GM23338 (cell line): ENCODE data around the gene STK24. TPM values are rescaled to one million over a fixed set of nuclear protein-coding genes. Genes with fewer than 3 reads are reported as not detected.

ENCODE experiments used
- ATAC-seq: fragments of 200-7000 bp; cut with Tn5 transposase; 3 replicates; pipeline ENCODE4 v1.9.1; 2020
- DNase-seq: peaks from one replicate; pipeline ENCODE4 v3.0.0-alpha.2; 2015; ENCODE audit warnings: low spot score
- H2AFZ ChIP-seq: fragments of 200-600 bp; sonication (generic); 2 replicates; pipeline ENCODE4 v1.8.0; 2016; ENCODE audit warnings: antibody characterized with exemption, mild to moderate bottlenecking, moderate library complexity
- H3F3A ChIP-seq: fragments of 200-600 bp; sonication (generic); replicated peaks from 2 replicates; pipeline ENCODE4 v1.8.0; 2017; ENCODE audit warnings: antibody characterized with exemption, mixed run types, low read depth
- H3K27ac ChIP-seq: fragments of 200-600 bp; sonication (generic); 2 replicates; pipeline ENCODE4 v1.6.1; 2016; ENCODE audit warnings: low read depth
- H3K27me3 ChIP-seq: fragments of 200-600 bp; sonication (generic); 2 replicates; pipeline ENCODE4 v1.8.0; 2016; ENCODE audit warnings: mild to moderate bottlenecking, mixed run types, moderate library complexity; ENCODE audit not compliant: insufficient read depth
- H3K36me3 ChIP-seq: fragments of 200-600 bp; sonication (generic); 2 replicates; pipeline ENCODE4 v1.8.0; 2016; ENCODE audit warnings: mild to moderate bottlenecking; ENCODE audit not compliant: insufficient read depth
- H3K4me1 ChIP-seq: fragments of 200-600 bp; sonication (generic); 2 replicates; pipeline ENCODE4 v1.8.0; 2016; ENCODE audit warnings: mild to moderate bottlenecking, moderate library complexity; ENCODE audit not compliant: insufficient read depth
- H3K4me2 ChIP-seq: fragments of 200-600 bp; sonication (generic); 2 replicates; pipeline ENCODE4 v1.7.1; 2017; ENCODE audit warnings: mixed run types
- H3K4me3 ChIP-seq: fragments of 200-600 bp; sonication (generic); 2 replicates; pipeline ENCODE4 v1.6.1; 2016; ENCODE audit warnings: mixed run types
- H3K79me2 ChIP-seq: fragments of 200-600 bp; sonication (generic); replicated peaks from 2 replicates; pipeline ENCODE4 v1.8.0; 2017; ENCODE audit warnings: mild to moderate bottlenecking; ENCODE audit not compliant: insufficient read depth
- H3K9me2 ChIP-seq: fragments of 200-600 bp; sonication (generic); 2 replicates; pipeline ENCODE4 v1.8.0; 2017; ENCODE audit not compliant: insufficient read depth
- H4K20me1 ChIP-seq: fragments of 200-600 bp; sonication (generic); replicated peaks from 2 replicates; pipeline ENCODE4 v1.8.0; 2017; ENCODE audit warnings: mild to moderate bottlenecking; ENCODE audit not compliant: insufficient read depth
- H3K27ac Mint-ChIP-seq: 2 replicates; pipeline ENCODE4 v1.8.0; 2020; ENCODE audit warnings: inconsistent platforms, mild to moderate bottlenecking, moderate library complexity, mixed read lengths
- H3K27me3 Mint-ChIP-seq: 3 replicates; pipeline ENCODE4 v1.8.0; 2022; ENCODE audit warnings: low read depth, mild to moderate bottlenecking, moderate library complexity, mixed read lengths, inconsistent platforms; ENCODE audit not compliant: insufficient read depth, poor library complexity
- H3K36me3 Mint-ChIP-seq: 3 replicates; pipeline ENCODE4 v1.8.0; 2021; ENCODE audit warnings: low read depth, mild to moderate bottlenecking, inconsistent platforms, moderate library complexity, mixed read lengths
- H3K4me1 Mint-ChIP-seq: 3 replicates; pipeline ENCODE4 v1.8.0; 2020; ENCODE audit warnings: mild to moderate bottlenecking, inconsistent platforms, mixed read lengths
- H3K4me3 Mint-ChIP-seq: 3 replicates; pipeline ENCODE4 v1.8.0; 2021; ENCODE audit warnings: moderate library complexity, mild to moderate bottlenecking, inconsistent platforms, mixed read lengths
- H3K9me3 Mint-ChIP-seq: 3 replicates; pipeline ENCODE4 v1.8.0; 2020; ENCODE audit warnings: moderate library complexity, mild to moderate bottlenecking, inconsistent platforms, mixed read lengths
- CREB1 ChIP-seq: fragments of 250-450 bp; sonication (Bioruptor Pico); IDR thresholded peaks from 2 replicates; pipeline ENCODE4 v1.5.0; 2020; ENCODE audit warnings: low read depth, mild to moderate bottlenecking, moderate library complexity
- ETS1 ChIP-seq: IDR thresholded peaks from 2 replicates; pipeline ENCODE4 v1.6.1; 2016; ENCODE audit warnings: antibody characterized with exemption
- EZH2 ChIP-seq: fragments of 200-600 bp; sonication (generic); IDR thresholded peaks from one replicate; pipeline ENCODE4 v1.8.0; 2017; ENCODE audit warnings: antibody characterized with exemption, mild to moderate bottlenecking, low read depth; ENCODE audit not compliant: unreplicated experiment
- EZH2phosphoT487 ChIP-seq: fragments of 200-600 bp; sonication (generic); IDR thresholded peaks from one replicate; pipeline ENCODE4 v1.8.1; 2018; ENCODE audit warnings: antibody characterized with exemption; ENCODE audit not compliant: unreplicated experiment
- JUNB ChIP-seq: IDR thresholded peaks from one replicate; pipeline ENCODE4 v1.6.1; 2016; ENCODE audit warnings: antibody characterized with exemption; ENCODE audit not compliant: unreplicated experiment
- NANOG ChIP-seq: IDR thresholded peaks from 2 replicates; pipeline ENCODE4 v1.6.1; 2016; ENCODE audit warnings: antibody characterized with exemption, borderline replicate concordance
- POLR2AphosphoS5 ChIP-seq: IDR thresholded peaks from 2 replicates; pipeline ENCODE4 v1.6.1; 2016; ENCODE audit warnings: antibody characterized with exemption, low read depth
- REST ChIP-seq: IDR thresholded peaks from one replicate; pipeline ENCODE4 v1.6.1; 2018; ENCODE audit warnings: antibody characterized with exemption; ENCODE audit not compliant: unreplicated experiment
- STAT1 ChIP-seq: IDR thresholded peaks from one replicate; pipeline ENCODE4 v1.6.1; 2016; ENCODE audit warnings: antibody characterized with exemption; ENCODE audit not compliant: unreplicated experiment
- ZNF114 ChIP-seq: fragments of 250-450 bp; sonication (Bioruptor Pico); IDR thresholded peaks from 2 replicates; pipeline ENCODE4 v1.5.0; 2020; ENCODE audit warnings: mild to moderate bottlenecking, moderate library complexity
- ZNF331 ChIP-seq: fragments of 250-450 bp; sonication (Bioruptor Pico); IDR thresholded peaks from 2 replicates; pipeline ENCODE4 v1.5.0; 2020; ENCODE audit warnings: low read depth, mild to moderate bottlenecking, moderate library complexity
- ZNF462 ChIP-seq: fragments of 250-450 bp; sonication (Bioruptor Pico); IDR thresholded peaks from 2 replicates; pipeline ENCODE4 v1.5.0; 2020; ENCODE audit warnings: mild to moderate bottlenecking, moderate library complexity
- polyA plus RNA-seq: library from polyadenylated mRNA; unstranded; fragments of >200 nt; fragmentation: Nextera tagmentation; extraction: Ambion mirVana; gene quantifications from 2 replicates; pipeline ENCODE4 v1.2.1, GENCODE V29; 2016
- total RNA-seq: library from RNA; depleted of rRNA; stranded (reverse); fragments of >200 nt; shearing (Covaris generic); gene quantifications from 2 replicates; pipeline ENCODE4 v1.2.3, GENCODE V29; 2014

Gene STK24
- total and polyA plus RNA-seq, 2 experiments from 2014 or later = 56.5 to 144 TPM

- DNase-seq (no peak), ATAC-seq (no peak)
- no peak overlapping the region for H3K4me3 ChIP-seq
- no peaks in the 10 kb centered on the region for H3F3A ChIP-seq
- H3K27me3 ChIP-seq = no peaks in the 10 kb centered on the region
- H3K4me3 Mint-ChIP-seq = no peak overlapping the region
- H3K27ac ChIP-seq = no peak overlapping the region; the same call in 1 of the 2 replicates
- peaks cover 13% of the 10 kb centered on the region for H3K27me3 Mint-ChIP-seq
- no peaks in the 10 kb centered on the region for H3K36me3 Mint-ChIP-seq
- H3K4me1 ChIP-seq = peaks cover 39% of the 10 kb centered on the region
- no peaks in the 10 kb centered on the region for H3K36me3 ChIP-seq
- H3K27ac Mint-ChIP-seq = peak overlapping the region; percentile 47; the same call in 1 of the 2 replicates
- no peaks in the 10 kb centered on the region for H3K9me2 ChIP-seq
- H4K20me1 ChIP-seq = peaks cover 82% of the 10 kb centered on the region
- H2AFZ ChIP-seq = no peak overlapping the region
- TF ChIP-seq NANOG = no peak
- 0 out of 2 replicates have a peak overlapping the region, but pooled peaks have one; percentile 26 for H3K4me2 ChIP-seq
- H3K4me1 Mint-ChIP-seq = peaks cover 68% of the 10 kb centered on the region
- peaks cover 100% of the 10 kb centered on the region for H3K79me2 ChIP-seq
- H3K9me3 Mint-ChIP-seq = no peaks in the 10 kb centered on the region
Observed at GRCh38 chr13:98529171-98529570, 47.7 kb downstream of the STK24 start.

- Mint-ChIP-seq H3K27me3 (peaks cover 14% of the 10 kb centered on the region), H3K27ac (peak overlapping the region; percentile 38; the same call in 1 of the 2 replicates), H3K36me3 (no peaks in the 10 kb centered on the region), H3K4me1 (peaks cover 68% of the 10 kb centered on the region), H3K4me3 (no peak overlapping the region), H3K9me3 (no peaks in the 10 kb centered on the region)
- H3K4me3 ChIP-seq = no peak overlapping the region
- H3K4me1 ChIP-seq = peaks cover 42% of the 10 kb centered on the region
- peaks cover 100% of the 10 kb centered on the region for H3K79me2 ChIP-seq
- no peak overlapping the region for H2AFZ ChIP-seq
- H3F3A ChIP-seq = no peaks in the 10 kb centered on the region
- ATAC-seq (no peak), DNase-seq (no peak)
- H3K36me3 ChIP-seq = no peaks in the 10 kb centered on the region
- no peak overlapping the region; the same call in 1 of the 2 replicates for H3K27ac ChIP-seq
- peaks cover 83% of the 10 kb centered on the region for H4K20me1 ChIP-seq
- H3K27me3 ChIP-seq = no peaks in the 10 kb centered on the region
- no peak overlapping the region for H3K4me2 ChIP-seq
- TF ChIP-seq ZNF331 (CRISPR knock-in tag) (no peak), JUNB (no peak), ETS1 (no peak), REST (no peak), POLR2AphosphoS5 (no peak), EZH2phosphoT487 (no peak), CREB1 (CRISPR knock-in tag) (no peak), ZNF114 (CRISPR knock-in tag) (no peak), STAT1 (no peak), EZH2 (no peak), ZNF462 (CRISPR knock-in tag) (no peak)
- no peaks in the 10 kb centered on the region for H3K9me2 ChIP-seq
Observed at GRCh38 chr13:98528663-98529064, 48.2 kb downstream of the STK24 start.
